Muscle of back (tissue), 11 donors: ENCODE measurements around the gene ABCA3. TPM values are rescaled to one million over a fixed set of nuclear protein-coding genes. Genes with fewer than 3 reads are reported as not detected.

Source experiments
- DNase-seq, 3 donors: peaks; one replicate each; pipeline versions ENCODE4 v3.0.0 to v3.0.0-alpha.2; 2013
- polyA plus RNA-seq, 10 donors: library from polyadenylated mRNA; unstranded; fragments of 120-200 nt; gene quantifications; one replicate each; pipeline ENCODE4 v1.2.1, GENCODE V29; 2013; ENCODE audit not compliant: insufficient read length in 10 of 10

Gene ABCA3
- polyA plus RNA-seq, 10 donors = 12.5 to 18.8 (median 14.8) TPM

DNA sequence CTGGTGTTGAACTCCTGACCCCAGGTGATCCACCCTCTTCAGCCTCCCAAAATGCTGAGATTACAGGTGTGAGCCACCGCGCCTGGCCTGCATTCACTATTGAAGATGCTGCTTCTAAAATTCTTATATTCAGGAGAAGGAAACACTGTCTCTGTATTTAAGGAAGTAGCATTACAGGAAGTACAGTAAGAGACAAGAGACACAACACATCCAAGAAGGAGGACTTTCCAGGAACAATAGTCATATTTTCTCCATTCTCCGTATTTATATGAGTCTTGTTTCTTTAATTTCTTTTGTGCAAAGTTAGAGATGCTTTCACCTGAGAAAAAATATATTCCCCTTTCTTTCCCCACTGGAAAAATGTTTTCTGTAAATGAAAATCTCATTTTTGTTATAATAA, 18.3 kb upstream of the ABCA3 start:
- DNase-seq = no peak

DNA sequence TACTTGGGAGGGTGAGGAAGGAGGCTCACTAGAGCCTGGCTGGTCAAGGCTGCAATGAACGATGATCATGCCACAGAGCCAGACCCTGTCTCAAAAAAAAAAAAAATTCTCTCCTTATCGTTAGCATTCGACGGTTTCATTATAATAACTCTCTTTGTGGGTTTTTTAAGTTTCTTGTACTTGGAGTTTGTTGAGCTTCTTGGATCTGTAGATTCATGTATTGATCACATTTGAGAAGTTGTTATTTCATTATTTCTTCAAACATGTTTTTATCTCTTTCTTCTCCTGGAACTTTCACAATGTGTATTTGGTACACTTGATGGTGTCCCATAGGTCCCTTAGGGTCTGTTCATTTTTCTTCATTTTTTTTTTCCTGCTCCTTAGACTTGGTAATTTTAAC, 16.8 kb upstream of the ABCA3 start:
- DNase-seq = no peak

DNA sequence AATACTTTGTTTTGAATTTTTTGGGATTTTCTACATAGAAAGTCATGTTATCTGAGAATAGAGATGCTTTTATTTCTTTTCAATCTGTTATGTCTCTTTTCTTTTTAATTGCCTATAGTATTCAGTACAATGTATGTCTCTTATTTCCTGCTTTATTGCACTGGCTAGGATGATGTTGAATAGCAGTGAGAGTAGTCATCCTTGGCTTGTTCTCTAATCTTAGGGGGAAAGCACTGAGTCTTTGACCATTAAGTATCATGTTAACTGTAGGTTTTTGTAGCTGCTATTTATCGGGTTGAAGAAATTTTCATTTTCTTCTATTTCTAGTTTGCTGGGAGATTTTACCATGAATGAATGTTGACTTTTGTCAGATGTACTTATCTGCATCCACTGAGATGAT, 10.0 kb upstream of the ABCA3 start:
- peak in 1 of 3 donors; percentile 34 for DNase-seq

DNA sequence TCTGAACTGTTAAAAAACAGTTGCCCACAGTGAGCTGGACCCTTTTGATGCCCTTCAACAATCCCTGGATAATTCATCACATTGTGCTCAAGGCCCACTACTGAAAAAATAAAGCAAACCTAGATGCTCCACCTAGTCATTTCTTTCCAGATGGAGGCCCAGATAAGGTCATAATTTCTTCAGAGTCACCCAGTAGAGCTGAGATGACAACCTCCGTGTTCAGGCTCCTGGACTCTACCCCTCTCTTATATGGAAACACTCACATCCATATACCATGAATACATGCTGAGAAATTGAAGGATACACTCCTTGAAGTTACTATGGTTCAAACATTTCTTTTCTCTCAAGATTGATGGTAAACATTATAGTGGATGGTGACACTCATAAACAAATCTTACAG, 2.7 kb upstream of the ABCA3 start:
- no peak for DNase-seq

DNA sequence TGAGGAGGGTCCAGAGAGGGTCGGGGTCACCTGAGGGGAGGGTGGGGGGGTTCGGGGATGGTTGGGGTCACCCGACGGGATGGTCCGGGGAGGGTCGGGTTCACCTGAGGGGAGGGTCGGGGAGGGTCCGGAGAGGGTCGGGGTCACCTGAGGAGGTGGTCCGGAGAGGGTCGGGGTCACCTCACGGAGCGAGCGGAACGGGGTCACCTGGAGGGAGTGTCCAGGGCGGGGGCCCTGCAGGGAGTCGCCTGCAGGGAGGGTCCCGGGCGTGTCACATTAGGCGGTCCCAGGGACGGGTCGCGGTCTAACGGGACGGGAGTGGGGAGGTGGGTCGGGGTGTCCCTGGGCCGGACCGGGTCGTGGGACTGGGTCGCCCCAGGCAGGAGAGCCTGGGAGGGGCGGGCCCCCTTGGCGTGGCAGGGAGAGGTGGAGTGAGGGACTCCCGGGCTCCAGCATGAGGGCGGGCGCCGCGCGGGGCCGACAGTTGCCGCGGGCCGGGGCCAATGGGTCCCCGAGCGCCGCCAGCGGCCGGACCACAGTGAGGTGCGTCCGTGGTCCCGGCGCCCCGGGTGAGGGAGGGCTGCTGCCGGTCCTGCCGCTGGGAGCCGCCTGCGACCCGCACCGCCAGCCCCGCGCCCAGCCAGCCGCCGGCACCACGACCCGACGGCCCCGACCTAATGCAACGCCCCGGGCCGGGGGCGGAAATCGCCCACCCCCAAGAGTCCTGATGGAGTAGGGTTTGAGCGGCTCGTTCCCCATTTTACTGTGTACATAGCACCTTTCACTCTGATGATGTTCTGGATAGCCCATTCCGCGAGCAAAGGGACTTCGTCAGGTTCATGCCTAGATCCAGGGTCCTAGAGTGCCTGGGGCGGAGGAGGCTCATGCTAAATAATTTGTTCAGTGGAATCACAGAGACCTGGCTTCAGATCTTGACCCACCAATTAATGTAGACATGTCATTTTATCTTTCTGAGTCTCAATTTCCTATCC, 1.2 kb upstream of the ABCA3 start:
- DNase-seq = no peak

DNA sequence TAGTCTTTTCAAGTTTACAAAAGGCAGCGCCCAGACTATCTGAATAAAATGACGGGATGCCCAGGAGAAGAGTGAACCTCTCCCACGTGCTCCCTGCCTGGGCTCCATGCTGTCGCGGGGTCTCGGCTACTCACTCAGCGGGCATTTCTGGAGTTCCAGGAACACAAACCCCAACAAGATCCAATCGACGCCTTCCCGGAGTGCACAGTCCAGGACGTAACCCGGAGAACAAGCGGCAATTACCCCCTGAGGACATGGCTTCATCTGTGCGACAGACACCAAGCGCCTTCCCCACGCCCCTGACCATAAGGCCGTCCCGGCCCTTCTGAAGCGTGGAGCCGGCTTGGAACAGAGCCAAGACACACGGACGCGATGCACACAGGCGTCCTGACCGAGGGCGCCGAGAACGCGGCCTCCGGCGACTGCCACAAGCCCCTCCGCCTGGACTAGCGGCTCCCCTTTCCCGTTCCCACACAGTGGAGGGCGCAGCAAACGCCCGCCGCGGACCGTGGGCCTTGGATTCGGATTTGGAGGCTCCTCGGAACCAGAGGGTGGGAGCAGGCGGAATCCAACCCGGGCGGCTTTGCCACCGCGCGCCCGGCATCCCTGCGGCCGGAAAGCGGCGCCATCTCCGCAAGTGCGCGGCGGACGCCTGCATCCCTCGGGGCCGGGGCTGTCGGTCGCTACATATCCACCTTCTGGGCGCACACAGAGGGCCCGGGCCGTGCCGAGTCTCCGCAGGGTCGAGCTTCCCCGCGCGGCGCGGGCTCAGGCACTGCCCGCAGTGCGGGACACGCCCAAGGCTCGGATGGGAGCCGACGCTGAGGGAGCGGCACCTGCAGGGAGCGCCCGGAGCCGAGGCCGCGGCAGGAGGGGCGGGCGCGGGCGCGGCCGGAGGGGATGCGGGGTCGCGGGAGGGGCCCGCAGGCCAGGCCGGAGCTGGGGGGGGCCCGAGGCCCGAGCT, 725 bp downstream of the ABCA3 start:
- peak; percentile 5 to 74 (median 46) for DNase-seq

DNA sequence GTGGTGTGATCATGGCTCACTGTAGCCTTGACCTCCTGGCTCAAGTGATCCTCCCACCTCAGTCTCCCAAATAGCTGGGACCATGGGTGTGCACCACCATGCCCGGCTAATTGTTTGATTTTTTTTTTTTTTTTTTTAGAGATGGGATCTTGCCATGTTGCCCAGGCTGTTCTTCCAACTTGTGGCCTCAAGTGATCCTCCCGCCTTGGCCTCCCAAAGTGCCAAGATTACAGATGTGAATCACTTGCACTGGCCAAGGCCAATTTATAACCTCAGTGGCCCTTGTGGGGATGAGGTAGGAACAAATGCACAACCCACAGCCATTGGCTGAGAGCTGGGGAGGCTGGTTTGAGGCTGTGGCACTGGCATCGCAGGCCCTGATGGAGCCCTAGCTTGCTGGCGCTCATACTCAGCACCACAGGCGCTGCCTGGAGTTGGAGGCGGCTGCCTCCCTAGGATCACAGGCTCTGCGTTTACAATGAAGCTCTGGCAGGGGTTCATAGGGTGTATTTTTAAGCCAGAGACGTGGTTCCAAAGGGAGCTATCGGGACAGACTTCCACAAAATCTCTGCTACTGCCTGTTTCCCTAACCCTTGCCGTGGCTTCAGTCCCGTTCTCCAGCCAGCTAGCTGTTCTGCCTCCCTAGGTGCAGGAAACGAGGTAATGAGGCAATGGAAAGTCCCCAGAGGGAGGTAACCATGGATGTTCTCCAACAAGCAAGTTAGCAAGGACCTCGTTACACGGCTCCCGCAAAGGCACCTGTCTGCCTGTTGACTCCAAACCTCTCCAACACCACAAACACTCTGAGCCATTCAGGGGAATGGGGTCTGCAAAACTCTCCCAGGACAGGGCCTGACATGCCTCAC, 2.9 kb downstream of the ABCA3 start:
- no peak for DNase-seq

DNA sequence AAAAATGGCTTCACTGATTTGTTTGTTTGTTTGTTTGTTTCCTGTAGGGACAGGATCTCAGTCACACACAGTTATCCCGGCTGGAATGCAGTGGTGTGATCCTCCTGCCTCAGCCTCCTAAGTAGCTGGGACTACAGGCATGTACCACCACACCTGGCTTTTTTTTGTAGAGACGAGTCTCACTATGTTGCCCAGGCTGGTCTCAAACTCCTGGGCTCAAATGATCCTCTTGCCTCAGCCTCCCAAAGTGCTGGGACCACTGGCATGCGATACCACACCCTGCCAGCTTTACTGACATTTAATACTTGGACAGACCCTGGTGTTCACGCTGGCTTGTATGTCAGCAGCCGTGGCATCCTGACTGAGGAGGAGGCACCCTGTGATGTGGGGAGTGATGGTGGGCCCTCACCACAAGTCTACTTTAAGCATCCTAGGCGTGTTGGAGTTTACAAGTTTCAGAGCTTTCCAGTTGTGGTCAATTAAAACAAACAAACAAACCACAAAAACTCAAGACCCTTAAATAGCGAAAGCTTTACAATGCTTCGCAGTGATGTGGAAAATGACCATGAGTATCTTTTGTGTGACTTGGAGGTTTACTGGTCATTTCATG, 5.1 kb downstream of the ABCA3 start:
- DNase-seq = no peak

DNA sequence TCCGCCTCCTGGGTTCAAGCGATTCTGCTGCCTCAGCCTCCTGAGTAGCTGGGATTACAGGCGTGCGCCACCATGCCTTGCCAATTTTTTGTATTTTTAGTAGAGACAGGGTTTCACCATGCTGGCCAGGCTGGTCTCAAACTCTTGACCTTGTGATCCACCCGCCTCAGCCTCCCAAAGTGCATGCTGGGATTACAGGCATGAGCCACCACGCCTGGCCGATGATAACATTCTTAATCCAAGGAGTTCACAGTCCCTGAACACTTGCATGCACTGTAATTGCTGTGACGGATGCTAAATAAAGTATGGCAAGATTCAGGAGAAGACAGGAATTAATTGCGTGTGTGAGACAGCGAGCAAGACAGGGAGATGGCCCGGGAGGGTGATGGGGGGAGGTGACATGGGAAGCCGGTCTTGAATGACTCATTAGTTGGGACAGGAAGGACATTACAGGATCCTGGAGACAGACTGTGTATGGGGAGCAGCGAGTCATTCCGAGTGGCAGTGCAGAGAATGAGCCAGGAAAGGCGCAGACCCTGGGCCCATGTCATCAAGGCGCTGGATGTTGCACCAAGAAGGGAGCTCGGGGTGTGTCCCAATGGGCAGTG, 6.7 kb downstream of the ABCA3 start:
- peak in 1 of 3 donors; percentile 17 for DNase-seq

DNA sequence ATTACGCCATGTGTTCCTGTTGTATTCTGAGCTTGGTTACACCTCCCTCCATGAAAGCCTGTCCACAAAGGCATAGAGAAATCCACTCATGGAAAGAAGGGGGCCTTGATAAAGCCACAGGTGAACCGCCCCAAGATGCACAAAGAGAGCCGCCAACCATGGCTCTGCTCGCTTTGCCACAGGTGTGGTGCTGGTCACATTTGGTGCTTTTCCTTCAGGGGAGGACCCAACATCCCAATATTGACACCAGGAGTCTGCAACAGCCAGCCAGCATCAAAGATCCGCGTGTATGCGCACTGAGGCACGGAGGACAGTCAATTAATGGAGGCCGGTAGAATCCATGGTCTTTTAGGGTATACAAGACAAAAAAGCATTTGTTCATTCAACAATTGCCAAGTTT, 7.3 kb downstream of the ABCA3 start:
- no peak for DNase-seq

DNA sequence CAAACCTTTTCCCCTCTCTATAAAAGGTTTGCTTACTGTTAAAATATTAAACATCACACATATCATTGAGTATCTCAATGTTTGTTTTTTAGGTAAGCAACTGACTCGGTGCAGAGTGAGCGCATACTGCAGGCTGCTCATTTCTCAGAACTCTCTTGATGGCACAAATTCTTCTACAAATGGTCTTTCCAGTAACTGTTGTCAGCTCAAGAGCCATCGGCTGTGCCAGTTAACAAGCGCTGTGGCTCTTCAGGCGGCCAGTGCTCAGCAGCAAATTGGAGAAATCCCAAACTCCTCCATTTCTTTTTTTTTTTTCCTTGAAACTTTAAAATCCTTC, 8.6 kb downstream of the ABCA3 start:
- no peak for DNase-seq

DNA sequence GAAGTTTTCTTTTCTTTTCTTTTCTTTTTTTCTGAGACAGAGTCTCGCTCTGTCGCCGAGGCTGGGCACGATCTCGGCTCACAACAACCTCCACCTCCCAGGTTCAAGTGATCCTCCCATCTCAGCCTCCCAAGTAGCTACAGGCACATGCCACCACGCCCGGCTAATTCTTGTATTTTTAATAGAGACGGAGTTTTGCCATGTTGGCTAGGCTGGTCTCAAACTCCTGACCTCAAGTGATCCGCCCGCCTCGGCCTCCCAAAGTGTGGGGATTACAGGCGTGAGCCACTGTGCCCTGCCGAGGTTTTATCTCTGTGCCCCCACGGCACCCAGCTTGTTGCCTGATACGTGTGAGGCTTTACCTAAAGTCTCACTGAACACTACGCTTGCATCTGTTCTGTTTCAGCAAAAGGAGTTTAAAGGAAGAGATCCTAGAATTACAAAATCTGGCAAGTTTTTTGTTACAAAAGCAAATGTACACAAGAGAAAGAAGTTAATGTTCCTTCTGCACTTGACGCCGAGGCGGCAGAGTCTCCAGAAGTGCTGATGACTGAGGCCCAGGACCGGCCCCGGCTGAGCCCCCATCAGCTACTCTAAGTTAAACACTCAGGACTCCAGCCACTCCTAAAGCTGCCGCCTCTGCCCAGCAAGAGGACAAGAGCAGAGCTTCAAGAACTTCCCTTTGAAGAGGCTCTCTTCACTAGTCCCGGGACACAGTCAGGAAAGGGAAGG, 9.2 kb downstream of the ABCA3 start:
- DNase-seq = no peak

DNA sequence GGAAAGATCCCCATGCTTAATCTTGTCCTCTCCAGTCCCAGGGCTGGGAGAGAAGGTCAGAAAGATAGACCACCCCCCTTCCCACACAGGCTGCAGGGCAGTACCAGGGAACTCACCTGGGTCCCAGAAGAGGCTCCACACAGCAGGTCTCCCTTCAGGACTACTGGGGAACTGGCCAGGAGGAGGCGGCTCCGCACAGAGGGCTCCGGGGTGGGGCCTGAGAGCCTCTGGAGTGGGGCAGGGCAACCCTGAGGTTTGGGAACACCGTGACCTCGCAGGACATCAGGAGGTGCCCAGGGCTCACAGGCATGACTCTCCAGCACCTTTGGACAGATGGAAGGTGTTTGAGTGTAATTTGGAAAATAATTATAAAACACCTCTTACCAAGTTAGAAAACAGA, 11.0 kb downstream of the ABCA3 start:
- no peak for DNase-seq

DNA sequence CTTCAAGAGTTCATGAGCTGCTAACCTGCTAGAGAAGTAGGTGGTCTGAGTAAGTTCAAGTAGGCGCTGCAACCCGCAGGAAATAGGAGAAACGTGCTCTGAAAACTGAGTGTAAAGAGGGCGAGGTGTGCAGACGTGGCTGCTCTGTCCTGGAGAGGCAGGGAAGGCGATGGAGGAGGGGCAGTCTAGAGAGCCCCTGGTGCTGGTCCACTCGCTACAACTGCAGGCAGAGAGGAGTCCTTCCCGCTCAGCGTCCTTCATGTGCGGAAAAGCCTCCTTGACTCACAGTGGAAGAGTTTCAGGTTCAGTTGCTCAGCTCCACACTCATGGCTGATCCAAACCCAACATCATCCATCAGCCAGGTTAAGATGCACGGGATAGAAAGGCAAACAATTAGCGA, 12.1 kb downstream of the ABCA3 start:
- no peak for DNase-seq

DNA sequence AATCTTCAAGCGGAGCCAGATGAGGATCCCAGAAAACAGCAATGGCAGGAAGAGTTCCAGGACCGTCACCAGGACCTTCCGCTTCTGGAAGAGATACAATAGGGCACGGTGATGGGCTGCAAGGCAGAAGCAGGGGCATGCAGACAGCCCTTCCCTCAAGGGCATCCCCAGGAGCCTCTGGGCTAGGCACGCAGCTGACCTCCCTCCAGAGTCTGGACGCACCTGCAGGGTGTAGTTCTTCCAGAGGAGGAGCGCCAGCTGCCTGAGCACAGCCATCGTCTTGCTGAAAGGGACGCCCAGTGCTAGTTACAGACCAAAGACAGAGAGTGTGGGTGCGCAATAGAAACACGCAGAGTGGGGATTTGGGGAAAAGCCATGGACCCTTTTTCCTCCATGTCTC, 14.3 kb downstream of the ABCA3 start:
- no peak for DNase-seq

DNA sequence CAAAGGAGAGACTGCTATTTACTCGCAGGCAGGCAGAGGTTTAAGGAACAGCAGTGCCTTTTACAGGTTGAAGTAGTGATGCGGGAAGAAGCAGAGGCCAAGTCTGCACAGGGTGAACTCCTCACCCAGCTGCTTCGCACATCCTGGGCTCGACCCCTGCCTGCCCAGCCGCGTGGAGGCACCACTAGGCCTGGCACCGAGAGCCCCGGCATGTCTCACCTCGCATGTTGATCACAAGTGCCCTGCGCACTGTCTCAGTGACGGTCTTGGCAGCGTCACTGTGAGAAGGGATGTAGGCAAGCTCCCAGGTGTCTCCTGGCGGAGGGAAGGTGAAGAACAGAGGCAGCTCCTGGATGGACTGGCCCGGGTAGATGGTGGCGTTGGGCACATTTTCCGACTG, 14.7 kb downstream of the ABCA3 start:
- no peak for DNase-seq

DNA sequence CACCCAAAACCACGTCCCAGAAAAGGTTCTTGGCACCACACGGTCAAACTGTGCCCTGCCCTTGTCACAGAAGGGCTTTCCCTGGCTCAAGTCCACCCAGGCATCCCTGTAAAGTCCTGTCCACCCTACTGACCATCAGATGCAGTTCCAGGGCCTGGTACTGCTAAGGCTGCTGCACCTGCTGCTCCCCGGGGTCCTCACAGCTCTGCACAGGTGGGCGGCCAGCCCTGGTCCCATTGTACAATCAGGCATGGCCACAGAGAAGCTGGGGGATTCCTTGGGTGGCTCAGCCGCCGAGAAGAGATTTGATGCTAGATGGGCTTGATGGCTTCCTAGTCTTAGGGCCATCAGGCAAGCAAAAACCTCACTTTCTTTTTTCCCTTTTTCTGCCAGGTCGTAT, 15.3 kb downstream of the ABCA3 start:
- no peak for DNase-seq

DNA sequence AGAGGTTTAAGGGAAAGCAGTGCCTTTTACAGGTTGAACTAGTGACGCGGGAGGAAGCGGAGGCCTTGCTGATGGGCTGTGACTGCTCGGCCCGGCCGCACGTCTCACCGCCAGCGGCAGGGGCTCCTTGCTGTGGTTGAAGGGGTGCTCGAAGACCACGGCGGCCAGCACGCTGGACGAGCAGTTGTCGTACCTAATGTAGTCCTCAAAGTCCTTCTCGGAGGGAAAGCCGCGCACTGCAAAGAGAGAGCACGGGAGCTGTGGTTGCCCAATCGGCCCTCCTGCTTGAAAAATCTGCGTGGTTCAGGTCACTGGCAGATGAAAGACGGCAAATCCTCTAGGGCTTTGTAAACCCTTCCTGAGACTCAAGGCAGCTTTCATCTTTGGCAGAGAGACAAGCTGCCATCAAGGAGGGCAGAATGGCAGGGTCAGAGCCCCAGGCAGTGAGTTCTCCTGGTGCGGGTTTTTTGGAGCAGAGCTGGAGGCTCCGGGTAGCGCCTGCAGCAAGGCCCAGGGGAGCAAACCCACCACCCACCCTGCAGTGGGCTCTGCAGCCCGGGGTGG, 16.1 kb downstream of the ABCA3 start:
- DNase-seq = no peak

DNA sequence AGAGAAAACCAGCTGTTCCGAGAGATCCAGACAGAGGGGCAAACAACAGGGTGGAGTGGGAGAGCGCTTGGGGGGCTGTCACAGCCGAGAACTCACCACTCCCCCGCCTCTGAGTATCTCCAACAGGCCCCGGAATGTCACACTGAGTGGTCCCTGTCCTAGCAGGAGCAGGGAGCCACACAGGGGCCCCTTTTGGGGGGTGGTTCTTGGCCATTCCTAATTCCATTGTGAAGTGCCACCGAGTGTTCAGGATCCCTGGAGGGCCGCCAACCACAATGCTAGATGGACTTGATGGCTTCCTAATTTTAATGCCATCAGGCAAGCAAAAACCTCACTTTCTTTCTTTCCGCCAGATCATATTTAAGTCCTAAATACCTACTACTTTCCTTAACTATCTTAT, 16.8 kb downstream of the ABCA3 start:
- DNase-seq = no peak

DNA sequence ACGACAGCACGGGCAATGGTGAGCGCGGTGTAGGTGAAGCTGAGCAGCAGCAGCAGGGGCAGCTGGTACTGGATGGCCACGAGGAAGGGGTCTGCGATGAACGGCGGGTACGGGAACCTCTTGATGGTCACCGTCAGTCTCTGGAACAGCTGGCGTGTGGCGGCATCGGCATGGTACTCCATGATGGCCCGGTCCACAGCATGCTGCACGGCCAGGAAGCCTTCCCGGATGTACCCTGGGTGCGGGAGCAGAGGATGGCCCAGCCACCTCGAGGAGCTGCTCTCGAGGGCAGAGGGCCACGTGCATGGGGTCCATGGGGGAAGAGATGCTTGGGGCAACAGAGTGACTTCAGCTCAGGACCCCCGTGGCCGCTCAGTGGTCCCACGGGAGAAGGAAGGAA, 20.9 kb downstream of the ABCA3 start:
- DNase-seq = no peak
